HCT116 (cell line): Measurements from ENCODE around the gene UBE3C.

Experiments
- ELF1 ChIP-seq: IDR thresholded peaks from 2 replicates; pipeline ENCODE4 v1.6.1; 2012; ENCODE audit warnings: low read depth, borderline replicate concordance
- POLR2A ChIP-seq: IDR thresholded peaks from 2 replicates; pipeline ENCODE4 v1.7.0; 2011; ENCODE audit warnings: borderline replicate concordance; ENCODE audit not compliant: insufficient read depth, insufficient read length; ENCODE audit errors: extremely low read depth
- TF ChIP-seq, protein P1 (sequence below), 3 experiments: fragments of 200-600 bp in 1 of 3; sonication (generic) in 1 of 3; IDR thresholded peaks in 2 of 3; conservative IDR thresholded peaks in 1 of 3; 2 replicates each; pipeline ENCODE4 v1.5.1; 2012 to 2017; ENCODE audit warnings: low read depth in 2 of 3, low read length in 2 of 3, antibody characterized with exemption in 1 of 3, borderline replicate concordance in 1 of 3, control low read depth in 1 of 3, mild to moderate bottlenecking in 1 of 3, mixed read lengths in 1 of 3, mixed run types in 1 of 3, moderate library complexity in 1 of 3; ENCODE audit not compliant: insufficient read depth in 1 of 3

DNA sequence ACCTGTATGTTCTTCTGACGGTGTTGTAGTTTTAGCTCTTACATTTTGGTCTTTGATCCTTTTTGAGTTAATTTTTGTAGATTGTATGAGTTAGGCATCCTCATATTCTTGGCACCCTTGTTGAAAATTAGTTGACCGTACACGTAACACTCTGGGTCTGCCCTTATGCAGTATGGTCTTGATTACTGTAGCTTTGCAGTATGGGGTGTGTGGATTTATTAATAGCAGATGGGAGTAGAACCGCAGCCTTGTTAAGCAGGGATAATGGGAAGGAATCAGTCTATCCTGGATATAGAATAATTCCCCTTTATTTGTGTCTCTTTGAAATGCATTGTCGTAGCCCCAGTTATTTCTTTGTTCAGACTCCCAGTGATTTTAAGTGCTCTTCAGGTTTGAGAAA, 95.5 kb downstream of the UBE3C start:
- TF ChIP-seq POLR2A: no peak
- TF ChIP-seq, protein P1, sequence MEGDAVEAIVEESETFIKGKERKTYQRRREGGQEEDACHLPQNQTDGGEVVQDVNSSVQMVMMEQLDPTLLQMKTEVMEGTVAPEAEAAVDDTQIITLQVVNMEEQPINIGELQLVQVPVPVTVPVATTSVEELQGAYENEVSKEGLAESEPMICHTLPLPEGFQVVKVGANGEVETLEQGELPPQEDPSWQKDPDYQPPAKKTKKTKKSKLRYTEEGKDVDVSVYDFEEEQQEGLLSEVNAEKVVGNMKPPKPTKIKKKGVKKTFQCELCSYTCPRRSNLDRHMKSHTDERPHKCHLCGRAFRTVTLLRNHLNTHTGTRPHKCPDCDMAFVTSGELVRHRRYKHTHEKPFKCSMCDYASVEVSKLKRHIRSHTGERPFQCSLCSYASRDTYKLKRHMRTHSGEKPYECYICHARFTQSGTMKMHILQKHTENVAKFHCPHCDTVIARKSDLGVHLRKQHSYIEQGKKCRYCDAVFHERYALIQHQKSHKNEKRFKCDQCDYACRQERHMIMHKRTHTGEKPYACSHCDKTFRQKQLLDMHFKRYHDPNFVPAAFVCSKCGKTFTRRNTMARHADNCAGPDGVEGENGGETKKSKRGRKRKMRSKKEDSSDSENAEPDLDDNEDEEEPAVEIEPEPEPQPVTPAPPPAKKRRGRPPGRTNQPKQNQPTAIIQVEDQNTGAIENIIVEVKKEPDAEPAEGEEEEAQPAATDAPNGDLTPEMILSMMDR (IDR thresholded peaks at IDR 0.05 in 2 of 3, conservative IDR thresholded peaks at IDR 0.05 in 1 of 3; ENCODE audit: borderline replicate concordance in 1 of 3, insufficient read depth in 1 of 3, low read depth in 2 of 3, low read length in 2 of 3): no peak
- TF ChIP-seq ELF1: no peak
